ENCODE measurements around the gene EFCAB12. TPM values are rescaled to one million over a fixed set of nuclear protein-coding genes. Genes with fewer than 3 reads are reported as not detected.

EFCAB12 gene
- total RNA-seq, 1 donor from 2014 or later, result 6.0 TPM

DNA sequence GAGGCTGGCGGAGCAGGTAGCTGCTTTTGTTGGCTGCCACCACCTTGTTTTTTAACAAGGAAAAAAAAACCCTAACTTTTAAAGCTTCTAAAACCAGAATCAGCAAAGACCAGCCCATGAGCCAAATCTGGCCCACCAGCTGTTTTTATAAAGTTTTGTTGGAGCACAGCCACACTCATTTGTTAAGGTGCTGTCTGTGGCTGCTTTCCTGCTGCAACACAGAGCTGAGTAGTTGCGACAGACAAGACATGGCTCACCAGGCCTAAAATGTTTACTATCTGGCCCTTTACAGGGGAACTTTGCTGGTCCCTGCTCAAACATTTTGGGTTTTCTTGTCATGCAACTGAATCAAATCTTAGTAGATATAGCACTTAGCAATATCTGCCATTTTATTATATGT lies 18.9 kb downstream of the EFCAB12 start:
- H3K9me3 Mint-ChIP-seq, result no peaks in the 10 kb centered on the region
- no peak for DNase-seq (ENCODE audit: extremely low spot score, unreplicated experiment)
- TF ChIP-seq, protein P1, sequence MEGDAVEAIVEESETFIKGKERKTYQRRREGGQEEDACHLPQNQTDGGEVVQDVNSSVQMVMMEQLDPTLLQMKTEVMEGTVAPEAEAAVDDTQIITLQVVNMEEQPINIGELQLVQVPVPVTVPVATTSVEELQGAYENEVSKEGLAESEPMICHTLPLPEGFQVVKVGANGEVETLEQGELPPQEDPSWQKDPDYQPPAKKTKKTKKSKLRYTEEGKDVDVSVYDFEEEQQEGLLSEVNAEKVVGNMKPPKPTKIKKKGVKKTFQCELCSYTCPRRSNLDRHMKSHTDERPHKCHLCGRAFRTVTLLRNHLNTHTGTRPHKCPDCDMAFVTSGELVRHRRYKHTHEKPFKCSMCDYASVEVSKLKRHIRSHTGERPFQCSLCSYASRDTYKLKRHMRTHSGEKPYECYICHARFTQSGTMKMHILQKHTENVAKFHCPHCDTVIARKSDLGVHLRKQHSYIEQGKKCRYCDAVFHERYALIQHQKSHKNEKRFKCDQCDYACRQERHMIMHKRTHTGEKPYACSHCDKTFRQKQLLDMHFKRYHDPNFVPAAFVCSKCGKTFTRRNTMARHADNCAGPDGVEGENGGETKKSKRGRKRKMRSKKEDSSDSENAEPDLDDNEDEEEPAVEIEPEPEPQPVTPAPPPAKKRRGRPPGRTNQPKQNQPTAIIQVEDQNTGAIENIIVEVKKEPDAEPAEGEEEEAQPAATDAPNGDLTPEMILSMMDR (conservative IDR thresholded peaks at IDR 0.05), result no peak
- peaks cover 4% of the 10 kb centered on the region for H3K4me1 Mint-ChIP-seq (ENCODE audit: unreplicated experiment)
- H3K27me3 Mint-ChIP-seq, result no peaks in the 10 kb centered on the region
- H3K36me3 Mint-ChIP-seq, result no peaks in the 10 kb centered on the region
- H3K4me3 Mint-ChIP-seq, result no peak overlapping the region
- H3K27ac Mint-ChIP-seq, result no peak overlapping the region

DNA sequence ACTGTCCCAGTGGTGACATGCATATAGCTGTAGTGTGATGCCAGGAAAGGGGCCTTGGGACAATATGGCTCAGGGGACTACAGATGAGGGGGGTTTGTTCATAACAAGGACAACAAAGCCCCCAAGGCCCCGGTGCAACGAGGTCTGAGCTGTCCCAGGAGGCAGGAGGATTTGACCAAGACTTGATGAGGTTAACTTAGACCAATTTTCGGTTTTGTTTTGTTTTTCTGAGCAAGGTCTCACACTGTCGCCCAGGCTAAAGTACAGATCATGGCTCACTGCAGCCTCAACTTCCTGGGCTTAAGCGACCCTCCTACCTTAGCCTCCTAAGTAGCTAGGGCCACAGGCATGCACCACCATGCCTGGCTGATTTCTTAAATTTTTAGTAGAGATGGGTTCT lies 23.8 kb downstream of the EFCAB12 start:
- DNase-seq (ENCODE audit: extremely low spot score, unreplicated experiment), result no peak
- H3K4me1 Mint-ChIP-seq (ENCODE audit: unreplicated experiment), result no peaks in the 10 kb centered on the region
- H3K27me3 Mint-ChIP-seq, result no peaks in the 10 kb centered on the region
- TF ChIP-seq, protein P1 (conservative IDR thresholded peaks at IDR 0.05), result no peak
- H3K9me3 Mint-ChIP-seq, result no peaks in the 10 kb centered on the region
- H3K4me3 Mint-ChIP-seq, result no peak overlapping the region
- no peaks in the 10 kb centered on the region for H3K36me3 Mint-ChIP-seq
- no peak overlapping the region for H3K27ac Mint-ChIP-seq

DNA sequence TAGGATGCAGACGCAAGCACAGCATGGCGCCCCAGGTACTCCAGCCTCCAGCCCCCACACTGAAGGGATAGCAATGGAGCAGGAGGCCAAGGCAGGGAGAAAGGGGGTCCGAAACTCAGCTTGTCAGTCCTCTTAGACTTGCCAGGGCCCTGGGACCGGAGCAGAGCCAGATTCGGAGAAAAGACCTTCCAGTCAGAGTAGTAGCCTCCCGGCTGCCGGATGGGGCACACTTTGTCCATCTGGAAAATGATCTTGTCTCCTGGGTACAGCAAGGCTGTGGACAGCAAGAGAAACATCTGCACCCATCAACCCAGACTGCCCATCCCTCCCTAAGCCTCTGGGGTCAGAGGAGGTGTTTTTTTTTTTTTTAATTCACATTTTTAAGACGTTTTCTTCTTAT lies 24.3 kb downstream of the EFCAB12 start:
- no peaks in the 10 kb centered on the region for H3K4me1 Mint-ChIP-seq (ENCODE audit: unreplicated experiment)
- H3K4me3 Mint-ChIP-seq, result no peak overlapping the region
- no peaks in the 10 kb centered on the region for H3K9me3 Mint-ChIP-seq
- no peak for DNase-seq (ENCODE audit: extremely low spot score, unreplicated experiment)
- no peaks in the 10 kb centered on the region for H3K27me3 Mint-ChIP-seq
- TF ChIP-seq, protein P1 (conservative IDR thresholded peaks at IDR 0.05), result no peak
- H3K27ac Mint-ChIP-seq, result no peak overlapping the region
- no peaks in the 10 kb centered on the region for H3K36me3 Mint-ChIP-seq

DNA sequence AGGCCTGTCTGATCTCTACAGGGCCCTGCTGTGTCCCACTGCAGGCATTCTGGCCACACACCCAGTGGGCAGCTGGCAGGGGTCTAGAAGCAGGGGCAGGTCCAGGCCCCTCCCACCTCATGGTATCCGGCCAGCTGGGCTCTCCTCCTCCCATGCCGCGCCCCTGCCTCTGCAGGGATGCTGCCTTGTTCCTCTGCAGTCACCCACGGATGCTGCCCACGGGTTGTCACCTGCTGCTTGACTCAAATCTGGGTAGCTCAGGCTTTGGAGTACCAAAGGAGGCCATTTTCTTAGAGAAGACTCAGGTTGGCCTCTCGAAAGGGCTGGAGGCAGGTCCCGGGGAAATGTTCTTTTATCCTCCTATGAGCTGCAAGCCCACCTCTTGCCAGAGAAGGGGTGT lies 25.0 kb downstream of the EFCAB12 start:
- Mint-ChIP-seq H3K4me3 (no peak overlapping the region), H3K27me3 (no peaks in the 10 kb centered on the region), H3K36me3 (no peaks in the 10 kb centered on the region), H3K27ac (no peak overlapping the region), H3K4me1 (ENCODE audit: unreplicated experiment) (peaks cover 3% of the 10 kb centered on the region), H3K9me3 (no peaks in the 10 kb centered on the region)
- TF ChIP-seq, protein P1 (conservative IDR thresholded peaks at IDR 0.05), result no peak
- DNase-seq (ENCODE audit: extremely low spot score, unreplicated experiment), result no peak

DNA sequence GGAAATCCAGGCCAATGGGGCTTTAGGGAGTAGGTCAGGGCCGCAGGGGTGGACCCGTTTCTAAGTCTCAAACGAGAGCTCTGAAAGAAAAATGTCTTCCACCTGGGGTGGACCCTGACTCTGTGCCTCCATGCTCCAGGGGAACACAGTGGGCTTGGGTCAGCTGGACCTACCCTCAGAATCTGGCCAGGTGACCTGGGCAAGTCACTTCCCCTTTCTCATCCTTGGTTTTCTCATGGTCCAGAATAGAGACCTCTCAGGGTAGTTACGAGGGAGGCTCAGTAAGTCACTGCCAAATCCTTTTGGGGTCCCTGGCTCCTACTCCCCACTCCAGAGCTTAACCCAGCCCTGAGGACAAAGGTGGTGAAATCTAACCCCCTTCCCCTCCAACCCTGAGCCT lies 25.8 kb downstream of the EFCAB12 start:
- H3K4me1 Mint-ChIP-seq (ENCODE audit: unreplicated experiment), result peaks cover 8% of the 10 kb centered on the region
- no peaks in the 10 kb centered on the region for H3K36me3 Mint-ChIP-seq
- H3K27me3 Mint-ChIP-seq, result no peaks in the 10 kb centered on the region
- no peak overlapping the region for H3K27ac Mint-ChIP-seq
- TF ChIP-seq, protein P1 (conservative IDR thresholded peaks at IDR 0.05), result no peak
- no peak for DNase-seq (ENCODE audit: extremely low spot score, unreplicated experiment)
- H3K4me3 Mint-ChIP-seq, result no peak overlapping the region
- no peaks in the 10 kb centered on the region for H3K9me3 Mint-ChIP-seq

DNA sequence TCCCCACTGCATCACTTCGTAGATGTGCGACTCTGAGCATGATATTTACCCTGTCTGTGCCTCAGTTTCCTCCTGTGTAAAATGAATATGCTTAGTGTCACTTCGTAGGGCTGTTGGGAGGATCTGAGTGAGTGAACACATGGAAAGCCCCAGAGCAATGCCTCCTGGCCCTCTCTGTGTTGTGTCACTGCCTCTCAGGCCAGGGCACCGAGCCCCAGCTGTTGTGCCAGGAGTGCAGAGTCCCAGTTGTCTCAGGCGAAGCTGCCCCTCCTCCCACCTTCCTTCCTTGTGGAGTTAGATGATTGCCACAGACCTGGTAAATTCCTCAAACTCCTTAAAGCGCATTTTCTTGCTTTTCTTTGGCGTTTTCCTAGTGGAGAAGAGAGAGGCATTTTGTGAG lies 26.2 kb downstream of the EFCAB12 start:
- H3K4me3 Mint-ChIP-seq, result no peak overlapping the region
- no peaks in the 10 kb centered on the region for H3K27me3 Mint-ChIP-seq
- no peak overlapping the region for H3K27ac Mint-ChIP-seq
- DNase-seq (ENCODE audit: extremely low spot score, unreplicated experiment), result no peak
- no peaks in the 10 kb centered on the region for H3K9me3 Mint-ChIP-seq
- H3K36me3 Mint-ChIP-seq, result no peaks in the 10 kb centered on the region
- TF ChIP-seq, protein P1 (conservative IDR thresholded peaks at IDR 0.05), result no peak
- peaks cover 12% of the 10 kb centered on the region for H3K4me1 Mint-ChIP-seq (ENCODE audit: unreplicated experiment)

Measured in type B pancreatic cell (in vitro differentiated cells).